Nephron progenitor cell (in vitro differentiated cells): Measurements from ENCODE around the gene IFIT1.
A peak's percentile ranks its signal among the peaks of the same experiment; 100 is the strongest.

Experiments used
- DNase-seq: peaks from one replicate; pipeline ENCODE4 v3.0.0; 2021
- H3K27ac Mint-ChIP-seq: 2 replicates; pipeline ENCODE4 v1.8.0; 2021; ENCODE audit warnings: mild to moderate bottlenecking, moderate library complexity, mixed read lengths
- H3K27me3 Mint-ChIP-seq: 2 replicates; pipeline ENCODE4 v1.8.0; 2021; ENCODE audit warnings: mild to moderate bottlenecking, low read depth, mixed read lengths; ENCODE audit not compliant: poor library complexity
- H3K36me3 Mint-ChIP-seq: 2 replicates; pipeline ENCODE4 v1.8.0; 2021; ENCODE audit warnings: low read depth, mixed read lengths
- H3K4me1 Mint-ChIP-seq: 2 replicates; pipeline ENCODE4 v1.8.0; 2021; ENCODE audit warnings: mixed read lengths
- H3K4me3 Mint-ChIP-seq: 2 replicates; pipeline ENCODE4 v1.8.0; 2021; ENCODE audit warnings: mild to moderate bottlenecking, moderate library complexity, mixed read lengths
- H3K9me3 Mint-ChIP-seq: 2 replicates; pipeline ENCODE4 v1.8.0; 2021; ENCODE audit warnings: mild to moderate bottlenecking, moderate library complexity, mixed read lengths
- TF ChIP-seq, protein P1 (sequence below): fragments of 200-600 bp; sonication (generic); IDR thresholded peaks from 2 replicates; pipeline ENCODE4 v1.5.0; 2021; ENCODE audit warnings: antibody characterized with exemption

The IFIT1 gene

DNA sequence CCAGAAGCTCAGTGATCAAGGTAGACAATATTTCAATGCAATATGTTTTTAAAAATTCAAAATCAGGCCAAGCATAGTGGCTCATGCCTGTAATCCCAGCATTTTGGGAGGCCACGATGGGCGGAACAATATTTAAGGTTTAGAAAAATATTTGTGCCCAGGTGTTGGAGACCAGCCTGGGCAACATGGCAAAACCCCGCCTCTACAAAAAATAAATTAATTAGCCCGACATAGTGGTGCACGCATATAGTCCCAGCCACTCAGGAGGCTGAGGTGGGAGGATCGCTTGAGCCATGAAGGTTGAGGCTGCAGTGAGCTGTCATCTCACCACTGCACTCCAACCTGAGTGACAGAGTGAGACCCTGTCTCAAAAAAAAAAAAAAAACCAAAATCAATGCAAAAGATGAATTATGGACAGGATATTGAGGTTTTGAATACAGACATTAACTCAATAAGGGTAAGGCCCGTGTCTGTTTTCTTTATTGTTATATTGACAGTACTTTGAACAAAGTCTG lies 21.0 kb downstream of the IFIT1 start:
- Mint-ChIP-seq H3K36me3 (peaks cover 44% of the 10 kb centered on the region), H3K4me3 (peak overlapping the region; percentile 91), H3K27ac (no peak overlapping the region), H3K4me1 (peaks cover 16% of the 10 kb centered on the region), H3K27me3 (peaks cover 12% of the 10 kb centered on the region), H3K9me3 (peaks cover 11% of the 10 kb centered on the region)
- TF ChIP-seq, protein P1, sequence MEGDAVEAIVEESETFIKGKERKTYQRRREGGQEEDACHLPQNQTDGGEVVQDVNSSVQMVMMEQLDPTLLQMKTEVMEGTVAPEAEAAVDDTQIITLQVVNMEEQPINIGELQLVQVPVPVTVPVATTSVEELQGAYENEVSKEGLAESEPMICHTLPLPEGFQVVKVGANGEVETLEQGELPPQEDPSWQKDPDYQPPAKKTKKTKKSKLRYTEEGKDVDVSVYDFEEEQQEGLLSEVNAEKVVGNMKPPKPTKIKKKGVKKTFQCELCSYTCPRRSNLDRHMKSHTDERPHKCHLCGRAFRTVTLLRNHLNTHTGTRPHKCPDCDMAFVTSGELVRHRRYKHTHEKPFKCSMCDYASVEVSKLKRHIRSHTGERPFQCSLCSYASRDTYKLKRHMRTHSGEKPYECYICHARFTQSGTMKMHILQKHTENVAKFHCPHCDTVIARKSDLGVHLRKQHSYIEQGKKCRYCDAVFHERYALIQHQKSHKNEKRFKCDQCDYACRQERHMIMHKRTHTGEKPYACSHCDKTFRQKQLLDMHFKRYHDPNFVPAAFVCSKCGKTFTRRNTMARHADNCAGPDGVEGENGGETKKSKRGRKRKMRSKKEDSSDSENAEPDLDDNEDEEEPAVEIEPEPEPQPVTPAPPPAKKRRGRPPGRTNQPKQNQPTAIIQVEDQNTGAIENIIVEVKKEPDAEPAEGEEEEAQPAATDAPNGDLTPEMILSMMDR, result no peak
- no peak for DNase-seq

DNA sequence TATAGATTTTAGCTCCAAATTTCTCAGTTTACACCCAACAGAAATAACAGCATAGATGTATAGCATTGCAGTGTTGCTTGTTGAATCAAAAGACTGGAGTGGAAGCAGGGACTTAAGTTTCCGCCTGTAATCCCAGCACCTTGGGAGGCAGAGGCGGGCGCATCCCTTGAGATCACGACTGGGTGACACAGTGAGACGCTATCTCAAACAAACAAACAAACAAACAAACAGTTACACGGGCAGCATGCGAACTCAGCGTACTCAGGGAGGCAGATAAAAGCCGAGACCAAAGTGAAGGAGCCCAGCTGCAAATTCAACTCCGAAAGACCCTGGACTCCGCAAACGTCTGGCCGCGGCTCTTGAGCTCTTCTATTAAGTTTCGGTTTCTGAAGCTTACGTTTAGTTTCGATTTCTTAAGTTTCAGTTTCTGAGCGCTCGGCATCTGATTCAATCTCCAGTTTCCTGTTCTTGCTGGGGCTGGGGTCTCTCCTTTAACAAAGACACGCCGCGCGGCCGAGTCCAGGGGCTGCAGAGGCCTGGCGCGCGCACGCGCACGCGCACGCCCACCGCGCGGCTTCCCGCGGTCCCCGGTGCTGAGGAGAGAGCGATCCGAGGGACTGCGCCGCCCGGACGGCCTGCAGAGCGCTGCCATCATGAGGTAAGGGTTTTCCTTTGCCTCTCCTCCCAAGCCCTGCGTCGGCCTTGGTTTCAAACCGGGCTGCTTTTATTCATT lies 21.9 kb downstream of the IFIT1 start, which contains the start of gene IFIT5:
TSS of gene IFIT5 (plus strand) at position 423 of the 733 bp plus-strand sequence. CDS start at position 654, 231 bp downstream.
- peaks cover 39% of the 10 kb centered on the region for H3K36me3 Mint-ChIP-seq
- H3K4me3 Mint-ChIP-seq, result peak within 1 kb of the TSS; percentile 91
- peaks cover 11% of the 10 kb centered on the region for H3K9me3 Mint-ChIP-seq
- H3K27ac Mint-ChIP-seq, result no peak within 1 kb of the TSS
- H3K4me1 Mint-ChIP-seq, result peaks cover 17% of the 10 kb centered on the region
- DNase-seq, result peak; percentile 83
- H3K27me3 Mint-ChIP-seq, result peaks cover 12% of the 10 kb centered on the region
- TF ChIP-seq, protein P1, result no peak

DNA sequence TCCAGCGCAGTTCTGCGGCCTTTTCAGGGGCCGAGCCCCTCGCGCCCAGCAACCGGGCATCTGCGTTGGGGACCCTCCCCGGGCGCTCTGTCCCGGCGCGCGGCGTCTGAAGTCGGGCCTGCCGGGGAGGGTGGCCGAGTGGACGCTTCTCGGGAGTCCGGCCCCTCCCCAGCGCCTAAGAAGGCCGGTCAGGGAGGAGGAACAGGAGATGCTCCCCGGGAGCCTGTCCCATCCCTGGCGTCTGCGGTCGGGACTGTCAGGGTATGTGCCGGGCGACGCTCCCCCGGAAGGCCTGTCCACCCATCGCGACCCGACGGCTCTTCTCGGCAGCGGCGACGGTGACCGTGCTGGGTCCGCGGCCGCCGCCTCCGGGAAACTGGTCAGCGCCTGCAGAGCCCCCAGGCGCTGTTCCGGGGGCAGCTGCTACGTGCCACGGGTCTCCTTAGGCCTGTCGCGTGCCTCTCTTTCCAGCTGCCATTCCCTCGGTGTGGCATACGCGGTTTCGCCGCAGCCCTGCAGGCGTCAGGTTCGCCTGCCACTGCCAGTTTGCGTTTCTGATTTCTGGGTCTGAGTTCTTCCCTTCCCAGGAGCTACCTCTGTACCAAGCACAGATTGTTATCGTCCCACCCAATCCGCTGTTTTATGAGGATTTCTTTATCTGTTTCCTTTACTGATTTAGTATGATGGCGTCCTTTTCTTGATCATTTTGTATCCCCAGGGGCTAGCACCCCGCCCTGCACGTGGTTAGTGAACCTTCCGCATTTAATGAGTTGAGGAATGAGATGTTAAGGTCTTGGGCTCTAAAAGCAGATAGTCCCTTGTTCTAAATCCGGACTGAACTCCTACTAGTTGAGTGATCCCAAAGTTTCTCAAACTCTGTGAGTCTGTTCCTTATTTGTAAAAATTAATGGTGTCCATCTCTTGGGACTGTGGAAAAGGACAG lies 22.7 kb downstream of the IFIT1 start:
- Mint-ChIP-seq H3K9me3 (peaks cover 11% of the 10 kb centered on the region), H3K27ac (no peak overlapping the region), H3K4me1 (peaks cover 17% of the 10 kb centered on the region), H3K4me3 (peak overlapping the region; percentile 91), H3K36me3 (peaks cover 37% of the 10 kb centered on the region), H3K27me3 (peaks cover 12% of the 10 kb centered on the region)
- TF ChIP-seq, protein P1, result no peak
- peak; percentile 50 for DNase-seq

DNA sequence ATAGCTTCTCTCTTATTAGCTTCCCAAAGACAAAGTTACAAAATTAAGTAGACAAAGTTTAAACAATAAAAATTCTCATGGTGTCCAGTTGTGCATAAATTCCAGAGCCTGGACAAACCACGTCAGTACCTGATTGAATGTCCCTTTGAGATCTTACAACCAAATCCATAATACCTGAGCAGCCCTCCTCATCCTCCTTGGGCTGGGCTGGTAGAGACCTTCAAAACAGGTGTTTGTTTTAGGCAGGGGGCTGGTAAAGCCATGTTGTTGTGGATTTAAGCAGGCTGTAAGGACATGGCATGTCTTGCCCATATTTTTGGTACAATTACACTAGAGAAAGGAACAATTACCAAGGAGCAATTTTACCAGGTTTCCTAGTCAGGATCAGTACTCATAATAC lies 24.0 kb downstream of the IFIT1 start:
- H3K9me3 Mint-ChIP-seq, result peaks cover 11% of the 10 kb centered on the region
- peaks cover 29% of the 10 kb centered on the region for H3K36me3 Mint-ChIP-seq
- peak overlapping the region; percentile 91 for H3K4me3 Mint-ChIP-seq
- peaks cover 17% of the 10 kb centered on the region for H3K4me1 Mint-ChIP-seq
- no peak for DNase-seq
- peaks cover 12% of the 10 kb centered on the region for H3K27me3 Mint-ChIP-seq
- H3K27ac Mint-ChIP-seq, result no peak overlapping the region
- TF ChIP-seq, protein P1, result no peak

DNA sequence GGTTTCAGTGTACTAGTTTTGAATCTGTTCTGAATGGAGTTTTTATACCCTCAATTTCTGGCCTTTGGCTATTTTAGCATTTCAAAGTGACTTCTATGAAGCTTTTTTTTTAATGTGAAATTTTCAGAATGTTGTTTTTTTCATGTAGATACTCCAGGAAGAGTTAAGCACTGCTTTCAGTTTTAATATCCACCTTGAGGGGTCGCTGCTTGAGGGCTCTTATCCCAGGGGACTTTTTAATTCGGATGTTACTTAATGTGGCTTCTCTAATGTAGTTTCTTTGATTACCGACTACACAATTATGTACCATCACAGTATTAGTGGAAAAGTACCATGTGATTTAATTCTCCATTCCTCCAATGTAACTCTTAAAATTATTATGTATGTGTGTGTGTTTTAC lies 27.1 kb downstream of the IFIT1 start:
- TF ChIP-seq, protein P1, result peak; percentile 33
- H3K4me3 Mint-ChIP-seq, result no peak overlapping the region
- no peak overlapping the region for H3K27ac Mint-ChIP-seq
- H3K4me1 Mint-ChIP-seq, result peaks cover 12% of the 10 kb centered on the region
- H3K27me3 Mint-ChIP-seq, result peaks cover 12% of the 10 kb centered on the region
- no peaks in the 10 kb centered on the region for H3K9me3 Mint-ChIP-seq
- H3K36me3 Mint-ChIP-seq, result peaks cover 15% of the 10 kb centered on the region
- no peak for DNase-seq
